A673 (cell line): ENCODE results near the gene SNRPA. TPM values are rescaled to one million over a fixed set of nuclear protein-coding genes. Genes with fewer than 3 reads are reported as not detected.

Experiments
- BruUV-seq: library from RNA; stranded (reverse); fragments of 400-500 nt; replicated peaks from 2 replicates; lab custom pipeline; 2021; lab: Mats Ljungman, UMichigan
- CTCF ChIA-PET: fragments of 300-600 bp; sonication (Branson Sonifier 250); formaldehyde crosslinking; loops from one replicate; lab custom pipeline; 2022; ENCODE audit warnings: antibody characterized with exemption; lab: Charles Lee
- POLR2A ChIA-PET: fragments of 300-600 bp; sonication (Branson Sonifier 250); formaldehyde crosslinking; loops from one replicate; lab custom pipeline; 2022; ENCODE audit warnings: antibody characterized with exemption; ENCODE audit not compliant: low non-redundant PET; lab: Charles Lee
- DNase-seq: peaks from one replicate; pipeline ENCODE4 v3.0.0-alpha.2; 2015; ENCODE audit warnings: low spot score
- H3K27ac ChIP-seq: fragments of 200-600 bp; sonication (generic); 2 replicates; pipeline ENCODE4 v1.5.1; 2016; ENCODE audit warnings: mixed run types, low read depth, mild to moderate bottlenecking, mixed read lengths, antibody characterized with exemption, low read length; ENCODE audit not compliant: poor library complexity, severe bottlenecking
- H3K27me3 ChIP-seq: fragments of 200-600 bp; sonication (generic); replicated peaks from 2 replicates; pipeline ENCODE4 v1.6.1; 2017; ENCODE audit warnings: mixed run types, low read depth, mild to moderate bottlenecking, mixed read lengths, antibody characterized with exemption, low read length; ENCODE audit not compliant: insufficient read depth, poor library complexity
- H3K36me3 ChIP-seq: fragments of 200-600 bp; sonication (generic); 2 replicates; pipeline ENCODE4 v1.6.1; 2016; ENCODE audit warnings: mixed run types, mild to moderate bottlenecking, mixed read lengths, antibody characterized with exemption, low read length; ENCODE audit not compliant: insufficient read depth, poor library complexity, severe bottlenecking
- H3K4me1 ChIP-seq: fragments of 200-600 bp; sonication (generic); 2 replicates; pipeline ENCODE4 v1.6.1; 2017; ENCODE audit warnings: mixed run types, mild to moderate bottlenecking, mixed read lengths, antibody characterized with exemption, low read length; ENCODE audit not compliant: insufficient read depth, poor library complexity, severe bottlenecking
- H3K4me3 ChIP-seq: fragments of 200-600 bp; sonication (generic); 2 replicates; pipeline ENCODE4 v1.5.1; 2016; ENCODE audit warnings: low read depth, mixed run types, mild to moderate bottlenecking, mixed read lengths, low read length; ENCODE audit not compliant: poor library complexity, severe bottlenecking
- H3K9me3 ChIP-seq: fragments of 200-600 bp; sonication (generic); 2 replicates; pipeline ENCODE4 v1.6.1; 2016; ENCODE audit warnings: mixed run types, low read depth, mild to moderate bottlenecking, mixed read lengths, antibody characterized with exemption, low read length; ENCODE audit not compliant: poor library complexity, severe bottlenecking
- EZH2 ChIP-seq: fragments of 200-600 bp; sonication (generic); IDR thresholded peaks from 2 replicates; pipeline ENCODE4 v1.6.1; 2017; ENCODE audit warnings: borderline replicate concordance, low read depth, mild to moderate bottlenecking, mixed read lengths, antibody characterized with exemption, low read length; ENCODE audit not compliant: poor library complexity, severe bottlenecking
- intact Hi-C: fragments of 100-400 bp; cut with micrococcal nuclease; formaldehyde crosslinking; loops from one replicate; pipeline ENCODE4 v1.10.0; 2022; ENCODE audit not compliant: unreplicated experiment
- total RNA-seq: library from RNA; stranded (reverse); gene quantifications from 2 replicates; pipeline ENCODE4 v1.2.3, GENCODE V29; 2021
- TF ChIP-seq, protein P1 (sequence below): fragments of 300-800, 200-600 bp; sonication (generic); conservative IDR thresholded peaks from 2 replicates; pipeline ENCODE4 v1.5.1; 2017; ENCODE audit warnings: low read depth, mild to moderate bottlenecking, antibody characterized with exemption, low read length, moderate library complexity, mixed read lengths

Gene SNRPA
- total RNA-seq, 1 experiment from 2014 or later, result 167 TPM

DNA sequence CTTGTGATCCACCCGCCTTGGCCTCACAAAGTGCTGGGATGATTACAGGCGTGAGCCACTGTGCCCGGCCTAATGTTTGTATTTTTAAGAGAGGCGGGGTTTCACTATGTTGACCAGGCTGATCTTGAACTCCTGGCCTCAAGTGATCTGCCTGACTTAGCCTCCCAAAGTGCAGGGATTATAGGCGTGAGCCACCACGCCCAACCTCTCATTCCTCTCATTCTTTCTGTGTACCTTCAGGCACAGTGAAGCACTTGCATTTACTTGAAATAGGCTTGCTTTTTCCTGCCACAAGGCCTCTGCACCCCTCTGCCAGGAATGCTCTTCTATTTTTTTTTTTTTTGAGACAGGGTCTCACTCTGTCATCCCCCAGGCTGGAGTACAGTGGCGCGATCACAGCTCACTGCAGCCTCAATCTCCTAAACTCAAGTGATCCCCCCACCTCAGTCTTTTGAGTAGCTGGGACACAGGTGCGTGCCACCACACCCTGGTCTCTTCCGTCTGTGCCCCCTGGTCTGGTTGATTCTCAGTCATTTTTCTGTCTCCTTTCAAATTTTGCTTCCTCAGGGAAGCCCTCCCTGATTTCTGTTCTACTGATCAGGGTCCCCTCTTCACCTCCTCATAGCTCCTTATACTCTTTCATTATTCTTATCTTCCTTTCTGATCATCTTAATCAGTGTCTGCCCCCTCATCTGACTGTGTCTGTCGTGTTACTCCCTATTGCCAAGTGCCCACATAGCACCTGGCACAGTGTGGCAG is 15.8 kb upstream of the SNRPA start:
- no peaks in the 10 kb centered on the region for H3K4me1 ChIP-seq
- intact Hi-C loops, result no loop called here
- POLR2A ChIA-PET, result no interaction called here
- H3K27ac ChIP-seq, result no peak overlapping the region
- no peaks in the 10 kb centered on the region for H3K9me3 ChIP-seq
- TF ChIP-seq, protein P1, sequence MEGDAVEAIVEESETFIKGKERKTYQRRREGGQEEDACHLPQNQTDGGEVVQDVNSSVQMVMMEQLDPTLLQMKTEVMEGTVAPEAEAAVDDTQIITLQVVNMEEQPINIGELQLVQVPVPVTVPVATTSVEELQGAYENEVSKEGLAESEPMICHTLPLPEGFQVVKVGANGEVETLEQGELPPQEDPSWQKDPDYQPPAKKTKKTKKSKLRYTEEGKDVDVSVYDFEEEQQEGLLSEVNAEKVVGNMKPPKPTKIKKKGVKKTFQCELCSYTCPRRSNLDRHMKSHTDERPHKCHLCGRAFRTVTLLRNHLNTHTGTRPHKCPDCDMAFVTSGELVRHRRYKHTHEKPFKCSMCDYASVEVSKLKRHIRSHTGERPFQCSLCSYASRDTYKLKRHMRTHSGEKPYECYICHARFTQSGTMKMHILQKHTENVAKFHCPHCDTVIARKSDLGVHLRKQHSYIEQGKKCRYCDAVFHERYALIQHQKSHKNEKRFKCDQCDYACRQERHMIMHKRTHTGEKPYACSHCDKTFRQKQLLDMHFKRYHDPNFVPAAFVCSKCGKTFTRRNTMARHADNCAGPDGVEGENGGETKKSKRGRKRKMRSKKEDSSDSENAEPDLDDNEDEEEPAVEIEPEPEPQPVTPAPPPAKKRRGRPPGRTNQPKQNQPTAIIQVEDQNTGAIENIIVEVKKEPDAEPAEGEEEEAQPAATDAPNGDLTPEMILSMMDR, result no peak
- TF ChIP-seq EZH2, result no peak
- BruUV-seq, result no TSS peak
- no peaks in the 10 kb centered on the region for H3K27me3 ChIP-seq
- H3K4me3 ChIP-seq, result no peak overlapping the region
- H3K36me3 ChIP-seq, result peaks cover 15% of the 10 kb centered on the region
- DNase-seq, result no peak
- CTCF ChIA-PET, result no interaction called here

DNA sequence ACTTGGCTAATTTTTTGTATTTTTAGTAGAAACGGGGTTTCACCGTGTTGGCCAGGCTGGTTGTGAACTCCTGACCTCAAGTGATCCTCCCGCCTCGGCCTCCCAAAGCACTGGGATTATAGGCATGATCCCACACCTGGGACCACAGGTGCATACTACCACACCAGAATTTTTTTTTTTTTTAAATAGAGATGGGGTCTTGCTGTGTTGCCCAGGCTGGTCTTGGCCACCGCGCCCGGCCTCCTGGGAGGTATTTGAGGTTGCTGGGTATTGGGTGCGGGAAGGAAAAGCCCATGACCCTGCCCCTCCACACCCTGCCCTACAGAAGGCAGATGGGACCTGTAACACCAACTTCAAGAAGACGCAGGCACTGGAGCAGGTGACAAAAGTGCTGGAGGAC is 14.3 kb upstream of the SNRPA start:
- ChIA-PET POLR2A (no interaction called here), CTCF (no interaction called here)
- Histone ChIP-seq H3K27ac (no peak overlapping the region), H3K4me1 (no peaks in the 10 kb centered on the region), H3K27me3 (no peaks in the 10 kb centered on the region), H3K36me3 (peaks cover 9% of the 10 kb centered on the region), H3K9me3 (no peaks in the 10 kb centered on the region), H3K4me3 (no peak overlapping the region)
- intact Hi-C loops, result no loop called here
- DNase-seq, result no peak
- TF ChIP-seq, protein P1, result no peak
- no peak for TF ChIP-seq EZH2
- no TSS peak for BruUV-seq

DNA sequence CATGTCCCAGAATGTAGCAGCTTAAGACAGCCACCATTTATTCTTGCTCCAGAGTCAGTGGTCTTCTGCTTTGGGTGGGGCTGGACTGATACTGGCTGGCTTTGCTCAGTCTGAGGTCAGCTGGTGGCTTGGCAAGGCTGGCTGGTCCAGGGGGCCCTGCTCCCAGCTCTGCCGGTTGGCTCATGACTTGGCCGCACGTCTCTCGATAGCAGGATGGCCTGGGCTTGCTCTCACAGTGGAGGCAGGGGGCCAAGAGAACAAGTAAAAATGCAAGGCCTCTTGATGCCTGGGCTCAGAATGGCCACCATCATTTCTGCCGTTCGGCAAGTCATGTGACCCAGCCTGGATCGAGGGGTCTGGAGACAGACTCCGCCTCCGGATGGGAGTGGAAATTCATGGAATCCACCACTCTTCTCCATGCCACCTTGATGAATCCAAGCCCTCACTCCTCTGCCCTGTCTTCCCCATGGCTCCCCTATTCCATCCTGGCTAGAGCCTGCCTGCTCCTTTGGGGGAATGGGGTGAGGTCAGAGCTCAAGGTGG is 13.8 kb upstream of the SNRPA start:
- Histone ChIP-seq H3K4me3 (no peak overlapping the region), H3K4me1 (no peaks in the 10 kb centered on the region), H3K36me3 (peaks cover 9% of the 10 kb centered on the region), H3K27me3 (no peaks in the 10 kb centered on the region), H3K27ac (no peak overlapping the region), H3K9me3 (no peaks in the 10 kb centered on the region)
- no peak for TF ChIP-seq EZH2
- TF ChIP-seq, protein P1, result no peak
- no TSS peak for BruUV-seq
- POLR2A ChIA-PET, result no interaction called here
- CTCF ChIA-PET, result no interaction called here
- intact Hi-C loops, result no loop called here
- DNase-seq, result no peak
